GM19395 (cell line): Measurements from ENCODE around the gene MMAB.

Experiments used
- ATAC-seq: cut with Tn5 transposase; IDR thresholded peaks from one replicate; pipeline ENCODE4 v1.9.1; 2021; ENCODE audit warnings: mild to moderate bottlenecking, moderate library complexity; ENCODE audit not compliant: unreplicated experiment

MMAB gene

DNA sequence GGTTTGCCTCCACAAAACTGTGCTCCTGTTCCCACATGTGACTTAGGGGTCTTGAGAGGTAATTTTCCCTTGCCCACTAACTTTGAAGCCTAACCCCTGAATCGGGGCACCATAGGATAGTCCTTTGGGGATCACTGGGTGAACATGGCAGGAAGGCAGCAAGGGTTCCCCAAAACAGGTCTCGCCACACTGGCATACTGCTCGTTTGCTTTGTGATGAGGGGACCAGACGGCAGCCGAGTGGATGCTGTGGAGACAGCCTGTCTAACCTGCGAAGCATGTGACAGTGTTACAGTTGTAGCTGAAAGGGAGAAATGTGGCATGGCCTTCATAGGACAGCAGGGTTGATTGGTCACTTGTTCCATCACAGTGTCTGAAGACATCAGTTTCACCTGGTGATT is 53.5 kb downstream of the MMAB start:
- no peak for ATAC-seq

- ATAC-seq: no peak
These were observed 54.3 kb downstream of the MMAB start for GRCh38 chr12:109518820-109519665.

DNA sequence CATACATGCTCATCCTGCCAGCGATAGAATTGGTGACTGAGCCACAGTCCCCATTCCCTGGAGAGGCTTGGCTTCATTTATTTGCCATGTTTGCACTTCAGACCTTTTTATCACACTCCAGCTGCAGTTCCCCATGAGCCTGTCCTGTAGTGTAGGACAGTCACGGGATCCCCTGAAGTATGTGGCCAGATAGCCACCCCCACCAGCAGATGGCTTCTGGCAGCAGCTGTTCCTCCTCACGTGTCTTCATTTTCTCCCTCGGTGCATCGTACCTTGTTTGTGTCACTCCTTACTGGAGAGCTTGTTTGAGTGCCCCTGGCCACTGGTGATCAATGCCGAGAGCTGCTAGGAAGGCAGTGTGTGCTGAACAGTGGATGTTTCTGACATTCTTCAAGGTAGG is 55.7 kb downstream of the MMAB start:
- ATAC-seq: no peak

GRCh38 chr12:109513977-109514376 is 59.3 kb downstream of the MMAB start:
- ATAC-seq: no peak

DNA sequence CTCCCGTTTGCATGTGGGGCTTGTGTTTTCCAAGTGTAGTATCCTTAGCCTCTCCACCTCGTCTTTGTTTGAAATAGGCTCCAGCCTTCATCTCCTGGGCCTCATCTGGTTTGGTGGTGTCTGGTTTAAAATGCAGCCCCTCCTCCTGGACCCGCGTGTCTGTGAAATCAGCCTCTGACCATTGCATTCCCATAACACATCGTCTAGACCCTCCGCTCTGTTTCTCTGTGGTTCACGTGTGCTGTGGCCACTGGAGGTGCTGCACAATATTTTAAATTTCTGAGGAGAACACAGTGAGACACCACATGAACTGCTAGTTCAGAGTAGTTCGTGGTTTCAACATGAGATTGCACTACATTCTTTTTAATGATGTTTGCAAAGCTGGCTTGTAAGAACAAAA is 60.3 kb downstream of the MMAB start:
- ATAC-seq: no peak

DNA sequence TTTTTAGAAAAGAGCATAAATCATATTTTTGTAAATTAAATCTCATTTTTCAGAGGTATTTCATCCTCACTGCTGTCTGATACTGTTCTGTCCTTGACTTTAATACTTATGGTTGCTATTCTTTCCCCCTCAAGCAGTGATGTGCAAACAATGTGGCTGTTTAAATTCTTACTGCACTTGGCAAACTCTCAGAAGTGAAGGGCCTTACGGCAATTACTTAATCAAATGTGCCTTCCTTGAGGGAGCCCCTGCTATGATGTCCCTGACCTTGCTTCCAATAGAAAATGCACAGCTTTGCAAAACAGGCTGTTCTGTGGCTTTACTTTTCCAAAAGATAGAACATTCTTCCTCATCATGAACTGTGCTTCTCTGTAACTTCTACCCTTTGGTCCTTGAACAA is 60.7 kb downstream of the MMAB start:
- ATAC-seq: no peak

- no peak for ATAC-seq
These were observed 63.1 kb downstream of the MMAB start for GRCh38 chr12:109510196-109510595.

DNA sequence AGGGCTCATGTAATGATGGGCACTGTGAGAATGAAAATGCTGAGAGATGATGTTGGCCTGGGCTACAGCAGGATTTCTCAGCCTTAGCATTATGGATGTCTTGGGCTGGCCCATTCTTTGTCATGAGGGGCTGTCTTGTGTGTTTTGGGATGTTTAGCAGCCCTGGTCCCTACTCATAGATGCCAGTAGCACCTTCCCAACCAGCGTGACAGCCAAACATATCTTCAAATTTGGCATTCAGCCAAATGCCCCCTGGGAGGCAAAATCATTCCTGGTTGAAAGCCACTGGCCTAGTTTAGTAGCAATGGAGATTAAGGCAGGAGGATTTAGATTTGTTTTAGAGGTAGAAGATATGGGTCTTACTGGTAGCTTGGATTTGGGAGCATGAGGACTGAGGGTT is 69.2 kb downstream of the MMAB start:
- ATAC-seq: no peak
